ENCODE results near the gene BCAN. TPM values are rescaled to one million over a fixed set of nuclear protein-coding genes. Genes with fewer than 3 reads are reported as not detected.

The BCAN gene
- total RNA-seq, 1 donor from 2014 or later = 2.1 TPM

- DNase-seq = no peak
Measured at GRCh38 chr1:156700736-156701531, 59.0 kb downstream of the BCAN start.

- DNase-seq = no peak
Measured at GRCh38 chr1:156703336-156703735, 61.4 kb downstream of the BCAN start.

DNA sequence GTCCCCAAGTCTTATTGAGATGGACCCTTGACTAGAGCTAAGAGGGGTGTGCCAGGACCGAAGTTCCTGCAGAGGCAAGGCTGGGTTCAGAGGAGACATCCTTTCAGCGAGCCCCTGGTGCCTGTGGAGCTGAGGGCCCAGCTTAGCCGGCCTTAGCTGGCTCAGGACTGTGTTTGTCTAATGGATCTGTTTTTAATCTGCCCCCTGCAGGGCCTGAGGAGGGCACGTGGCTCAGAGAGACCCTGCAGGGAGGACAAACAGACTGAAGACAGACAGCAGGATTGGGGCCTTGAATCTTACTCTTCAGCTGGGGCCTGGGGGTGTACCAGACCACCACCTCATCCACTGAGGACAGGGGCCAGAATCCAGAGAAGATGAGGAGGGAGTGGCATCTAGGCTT, 61.8 kb downstream of the BCAN start:
- DNase-seq = no peak

GRCh38 chr1:156704166-156704711, 62.3 kb downstream of the BCAN start:
- DNase-seq = no peak

- no peak for DNase-seq
Measured at GRCh38 chr1:156704930-156705320, 63.0 kb downstream of the BCAN start.

GRCh38 chr1:156705321-156705917, 63.5 kb downstream of the BCAN start, which contains the start of gene CRABP2:
Gene CRABP2 (minus strand): TSS chr1:156705583. CDS start chr1:156705446, 137 bp downstream.
- DNase-seq = peak; percentile 89

- peak; percentile 89 for DNase-seq
Measured at GRCh38 chr1:156705918-156706656, 64.2 kb downstream of the BCAN start.

- peak; percentile 84 for DNase-seq
Measured at GRCh38 chr1:156706657-156707416, 64.9 kb downstream of the BCAN start.

DNA sequence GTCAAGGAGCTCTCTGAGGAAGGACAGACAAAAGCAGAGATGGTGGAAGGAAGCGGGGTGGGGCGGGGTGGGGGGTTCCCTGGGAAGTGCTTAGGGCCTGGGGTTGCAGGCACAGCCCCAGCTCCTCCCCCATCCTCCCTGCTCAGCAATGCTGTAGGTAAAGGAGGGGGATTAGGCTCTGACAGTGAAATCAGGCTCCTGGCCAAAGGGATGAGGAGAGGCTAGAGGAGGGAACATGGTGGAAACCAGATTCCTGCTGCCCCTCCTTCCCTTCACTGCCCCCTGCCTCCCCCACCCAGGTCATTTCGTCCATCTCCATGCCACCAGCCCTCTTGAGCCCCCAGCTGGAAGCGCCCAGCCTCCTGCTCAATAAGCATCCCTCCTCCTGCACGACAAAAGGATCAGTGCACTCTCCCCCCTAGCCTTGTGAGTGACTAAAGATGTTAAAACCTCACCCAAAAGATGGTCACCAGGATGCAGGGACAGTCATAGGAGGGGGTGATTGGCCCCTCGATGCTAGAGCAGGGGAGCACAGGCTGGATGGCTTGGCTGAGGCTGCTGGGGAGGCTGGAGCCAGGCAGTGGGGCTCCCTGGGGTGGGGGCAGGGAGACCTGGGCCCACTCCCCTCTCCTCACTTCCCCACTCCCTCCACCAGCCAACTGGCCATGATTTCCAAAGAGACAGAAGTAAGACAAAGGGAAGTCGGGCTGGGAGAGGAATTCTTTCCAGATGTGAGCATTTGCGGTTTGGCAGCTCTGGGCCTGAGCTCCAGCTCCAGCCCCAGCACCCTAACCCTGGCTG, 65.7 kb downstream of the BCAN start:
- peak; percentile 91 for DNase-seq

GRCh38 chr1:156708218-156708661, 66.3 kb downstream of the BCAN start:
- peak; percentile 76 for DNase-seq

DNA sequence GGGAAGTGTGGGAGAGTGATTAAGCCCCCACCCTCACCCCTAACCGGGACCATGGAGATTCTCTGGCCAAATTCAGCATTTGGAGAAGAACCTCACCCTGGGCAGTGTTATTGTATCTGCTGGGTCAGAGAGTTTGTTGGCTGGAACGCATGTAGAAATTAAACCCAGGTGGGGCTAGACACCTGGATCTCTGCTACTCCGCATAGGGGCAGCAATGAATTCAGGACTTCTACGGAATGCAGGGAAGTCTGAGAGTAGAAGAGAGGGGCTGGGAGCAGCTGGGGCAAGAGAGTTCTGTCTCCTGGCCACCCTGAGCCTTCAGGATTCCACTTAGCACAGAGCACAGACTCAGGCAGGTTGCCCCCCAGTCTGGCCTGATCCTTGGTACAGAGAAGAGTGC, 67.1 kb downstream of the BCAN start:
- DNase-seq = no peak

Other genes with a start within 250 kb of the BCAN start
- gene MEF2D, start 141.3 kb upstream of the BCAN start, total RNA-seq = 11.2 TPM
- 8.6 TPM for gene IQGAP3, start 69.6 kb upstream of the BCAN start, total RNA-seq
- not detected for gene TTC24, start 62.4 kb upstream of the BCAN start, total RNA-seq
- gene NAXE, start 50.3 kb upstream of the BCAN start, total RNA-seq = 26.1 TPM
- 8.7 TPM for gene GPATCH4, start 40.6 kb upstream of the BCAN start, total RNA-seq
- gene HAPLN2, start 22.7 kb upstream of the BCAN start, total RNA-seq = 0.20 TPM
- 54.7 TPM for gene NES, start 35.3 kb downstream of the BCAN start, total RNA-seq
- 72.5 TPM for gene CRABP2, start 63.5 kb downstream of the BCAN start, total RNA-seq
- gene METTL25B, start 86.4 kb downstream of the BCAN start, total RNA-seq = 13.1 TPM
- gene ISG20L2, start 86.6 kb downstream of the BCAN start, total RNA-seq = 6.6 TPM
- gene MRPL24, start 99.0 kb downstream of the BCAN start, total RNA-seq = 35.5 TPM
- 89.2 TPM for gene HDGF, start 109.6 kb downstream of the BCAN start, total RNA-seq
- gene PRCC, start 125.4 kb downstream of the BCAN start, total RNA-seq = 25.8 TPM
- 0.89 TPM for gene SH2D2A, start 174.7 kb downstream of the BCAN start, total RNA-seq
- gene INSRR, start 217.0 kb downstream of the BCAN start, total RNA-seq = under 0.01 TPM
- 0.20 TPM for gene NTRK1, start 218.7 kb downstream of the BCAN start, total RNA-seq

Measured in skin of body (tissue), 2 donors.